ENCODE data around the gene ZNF219. TPM values are rescaled to one million over a fixed set of nuclear protein-coding genes. Genes with fewer than 3 reads are reported as not detected.
A peak's percentile ranks its signal among the peaks of the same experiment; 100 is the strongest.

ZNF219 gene
- total RNA-seq, 2 experiments from 2014 or later = 9.8 to 15.5 TPM

GRCh38 chr14:21072031-21072473, 26.4 kb downstream of the ZNF219 start:
- Histone ChIP-seq H3K79me2 (ENCODE audit: insufficient read depth, low read depth, low read length) (no peaks in the 10 kb centered on the region), H3K9me2 (ENCODE audit: insufficient read depth, low read length) (no peaks in the 10 kb centered on the region), H3K4me2 (ENCODE audit: low read length) (peak overlapping the region; percentile 87), H2AFZ (ENCODE audit: low read length) (peak overlapping the region; percentile 83), H3K4me1 (ENCODE audit: insufficient read depth, low read length, poor library complexity, severe bottlenecking) (peaks cover 41% of the 10 kb centered on the region), H3K27ac (ENCODE audit: low read depth, low read length, poor library complexity, severe bottlenecking) (peak overlapping the region; percentile 28), H3K4me3 (ENCODE audit: low read depth, low read length, poor library complexity, severe bottlenecking) (peak overlapping the region; percentile 68), H3K36me3 (ENCODE audit: insufficient read depth, low read length) (no peaks in the 10 kb centered on the region), H3K9me3 (ENCODE audit: low read length) (no peaks in the 10 kb centered on the region), H4K20me1 (ENCODE audit: insufficient read depth, low read length) (no peaks in the 10 kb centered on the region)
- intact Hi-C loops (cut with micrococcal nuclease; ENCODE audit: unreplicated experiment) = no loop called here
- TF ChIP-seq CTCF (conservative IDR thresholded peaks at IDR 0.05; ENCODE audit: low read length) (no peak), EZH2phosphoT487 (IDR thresholded peaks at IDR 0.05; ENCODE audit: borderline replicate concordance, low read depth, low read length) (no peak)
- DNase-seq (ENCODE audit: low spot score) = no peak
- ChIA-PET POLR2A (interaction anchor here (0.6 to 2.7 kb wide), 12 partner anchors 8 to 442 kb away, joined by 3 to 31 read pairs (median 6); partner anchors contain the start of gene ANG), CTCF (ENCODE audit: unreplicated experiment) (interaction anchor here (0.6 to 2.0 kb wide), 4 partner anchors 16 to 112 kb away, joined by 7 to 16 read pairs (median 9); no protein-coding TSS in a partner anchor)
- no TSS peak for BruUV-seq (replicated peaks)

- DNase-seq (ENCODE audit: low spot score) = peak; percentile 93
- intact Hi-C loops (cut with micrococcal nuclease; ENCODE audit: unreplicated experiment) = loop anchor here (1.0 to 2.0 kb wide), 2 partner anchors 15 to 32 kb away; no protein-coding TSS in a partner anchor
- no peak for TF ChIP-seq CTCF (conservative IDR thresholded peaks at IDR 0.05; ENCODE audit: low read length)
- TF ChIP-seq EZH2phosphoT487 (IDR thresholded peaks at IDR 0.05; ENCODE audit: borderline replicate concordance, low read depth, low read length) = no peak
- H4K20me1 ChIP-seq (ENCODE audit: insufficient read depth, low read length) = no peaks in the 10 kb centered on the region
- ChIA-PET POLR2A (interaction anchor here (0.6 to 2.7 kb wide), 15 partner anchors 8 to 441 kb away, joined by 3 to 31 read pairs (median 5); partner anchors contain the start of gene ANG), CTCF (ENCODE audit: unreplicated experiment) (interaction anchor here (0.6 to 2.0 kb wide), 11 partner anchors 9 to 111 kb away, joined by 3 to 16 read pairs (median 7); no protein-coding TSS in a partner anchor)
- H2AFZ ChIP-seq (ENCODE audit: low read length) = peak overlapping the region; percentile 83
- peak overlapping the region; percentile 87 for H3K4me2 ChIP-seq (ENCODE audit: low read length)
- BruUV-seq (replicated peaks) = no TSS peak
- H3K4me1 ChIP-seq (ENCODE audit: insufficient read depth, low read length, poor library complexity, severe bottlenecking) = peaks cover 41% of the 10 kb centered on the region
- H3K27ac ChIP-seq (ENCODE audit: low read depth, low read length, poor library complexity, severe bottlenecking) = peak overlapping the region; percentile 28
- no peaks in the 10 kb centered on the region for H3K9me2 ChIP-seq (ENCODE audit: insufficient read depth, low read length)
- H3K4me3 ChIP-seq (ENCODE audit: low read depth, low read length, poor library complexity, severe bottlenecking) = peak overlapping the region; percentile 68
- H3K36me3 ChIP-seq (ENCODE audit: insufficient read depth, low read length) = no peaks in the 10 kb centered on the region
- H3K9me3 ChIP-seq (ENCODE audit: low read length) = no peaks in the 10 kb centered on the region
- H3K79me2 ChIP-seq (ENCODE audit: insufficient read depth, low read depth, low read length) = no peaks in the 10 kb centered on the region
Observed at GRCh38 chr14:21071225-21072030, 27.0 kb downstream of the ZNF219 start.
